Fibroblast of lung (primary cell): ENCODE data around the gene TRMT11. TPM values are rescaled to one million over a fixed set of nuclear protein-coding genes. Genes with fewer than 3 reads are reported as not detected.
A peak's percentile ranks its signal among the peaks of the same experiment; 100 is the strongest.

Experiments used
- DNase-seq, 2 donors: peaks; one replicate each; pipeline versions ENCODE4 v3.0.0 to v3.0.0-alpha.2; 2010; ENCODE audit warnings: low read depth in 2 of 2
- H2AFZ ChIP-seq: 2 replicates; pipeline ENCODE4 v1.5.1; 2012; ENCODE audit warnings: low read length, control low read depth, inconsistent platforms
- H3K27ac ChIP-seq: 2 replicates; pipeline ENCODE4 v1.5.1; 2011; ENCODE audit warnings: low read length, control low read depth; ENCODE audit not compliant: insufficient read depth
- H3K27me3 ChIP-seq: 2 replicates; pipeline ENCODE4 v1.5.1; 2011; ENCODE audit warnings: mild to moderate bottlenecking, low read length; ENCODE audit not compliant: control insufficient read depth, insufficient read depth
- H3K36me3 ChIP-seq: 2 replicates; pipeline ENCODE4 v1.5.1; 2011; ENCODE audit warnings: low read length; ENCODE audit not compliant: control insufficient read depth, insufficient read depth
- H3K4me1 ChIP-seq: 2 replicates; pipeline ENCODE4 v1.5.1; 2011; ENCODE audit warnings: low read length; ENCODE audit not compliant: control insufficient read depth, insufficient read depth; ENCODE audit errors: extremely low read depth
- H3K4me2 ChIP-seq: 2 replicates; pipeline ENCODE4 v1.5.1; 2011; ENCODE audit warnings: low read length, control low read depth; ENCODE audit not compliant: insufficient read depth; ENCODE audit errors: extremely low read depth
- H3K4me3 ChIP-seq, 4 experiments: fragments of 200-600 bp in 1 of 4; sonication (generic) in 1 of 4; replicated peaks in 1 of 4; 2 replicates each; pipeline ENCODE4 v1.5.1; 2011 to 2016; ENCODE audit warnings: low read length in 4 of 4, low read depth in 3 of 4, mild to moderate bottlenecking in 3 of 4, control low read depth in 2 of 4, inconsistent platforms in 1 of 4, mixed read lengths in 1 of 4; ENCODE audit not compliant: insufficient read depth in 1 of 4; ENCODE audit errors: control extremely low read depth in 1 of 4
- H3K79me2 ChIP-seq: 2 replicates; pipeline ENCODE4 v1.5.1; 2012; ENCODE audit warnings: mild to moderate bottlenecking, low read length, inconsistent platforms; ENCODE audit not compliant: control insufficient read depth, insufficient read depth
- H3K9ac ChIP-seq: 2 replicates; pipeline ENCODE4 v1.5.1; 2011; ENCODE audit warnings: mild to moderate bottlenecking, low read length, control low read depth; ENCODE audit not compliant: insufficient read depth
- H3K9me3 ChIP-seq: 2 replicates; pipeline ENCODE4 v1.5.1; 2012; ENCODE audit warnings: low read depth, low read length; ENCODE audit not compliant: control insufficient read depth, insufficient read depth
- H4K20me1 ChIP-seq: 2 replicates; pipeline ENCODE4 v1.5.1; 2011; ENCODE audit warnings: low read length; ENCODE audit not compliant: control insufficient read depth, insufficient read depth; ENCODE audit errors: extremely low read depth
- EZH2 ChIP-seq: IDR thresholded peaks from 2 replicates; pipeline ENCODE4 v1.5.1; 2012; ENCODE audit warnings: low read length, control low read depth, mild to moderate bottlenecking; ENCODE audit errors: missing control alignments
- polyA plus RNA-seq, 2 donors: library from polyadenylated mRNA; depleted of rRNA in 1 of 2; stranded (reverse) in 1 of 2; unstranded in 1 of 2; fragments of >200 nt; gene quantifications; 2 replicates each; pipeline ENCODE4 v1.2.1, GENCODE V29; 2011 to 2012; ENCODE audit warnings: missing spikeins in 1 of 2
- total RNA-seq: library from RNA; depleted of rRNA; stranded (reverse); fragments of >200 nt; gene quantifications from 2 replicates; pipeline ENCODE4 v1.2.1, GENCODE V29; 2014
- TF ChIP-seq, protein P1 (sequence below), 2 donors: IDR thresholded peaks in 1 of 2; conservative IDR thresholded peaks in 1 of 2; 1 replicate in 1 of 2; 2 replicates in 1 of 2; pipeline ENCODE4 v1.5.1; 2011 to 2012; ENCODE audit warnings: low read length in 2 of 2, control low read depth in 1 of 2, inconsistent platforms in 1 of 2, low read depth in 1 of 2, mild to moderate bottlenecking in 1 of 2

The TRMT11 gene
- total and polyA plus RNA-seq, 2 donors (not counting 1 experiment from before 2014, with no cell fraction given): 22.1 to 23.5 TPM

DNA sequence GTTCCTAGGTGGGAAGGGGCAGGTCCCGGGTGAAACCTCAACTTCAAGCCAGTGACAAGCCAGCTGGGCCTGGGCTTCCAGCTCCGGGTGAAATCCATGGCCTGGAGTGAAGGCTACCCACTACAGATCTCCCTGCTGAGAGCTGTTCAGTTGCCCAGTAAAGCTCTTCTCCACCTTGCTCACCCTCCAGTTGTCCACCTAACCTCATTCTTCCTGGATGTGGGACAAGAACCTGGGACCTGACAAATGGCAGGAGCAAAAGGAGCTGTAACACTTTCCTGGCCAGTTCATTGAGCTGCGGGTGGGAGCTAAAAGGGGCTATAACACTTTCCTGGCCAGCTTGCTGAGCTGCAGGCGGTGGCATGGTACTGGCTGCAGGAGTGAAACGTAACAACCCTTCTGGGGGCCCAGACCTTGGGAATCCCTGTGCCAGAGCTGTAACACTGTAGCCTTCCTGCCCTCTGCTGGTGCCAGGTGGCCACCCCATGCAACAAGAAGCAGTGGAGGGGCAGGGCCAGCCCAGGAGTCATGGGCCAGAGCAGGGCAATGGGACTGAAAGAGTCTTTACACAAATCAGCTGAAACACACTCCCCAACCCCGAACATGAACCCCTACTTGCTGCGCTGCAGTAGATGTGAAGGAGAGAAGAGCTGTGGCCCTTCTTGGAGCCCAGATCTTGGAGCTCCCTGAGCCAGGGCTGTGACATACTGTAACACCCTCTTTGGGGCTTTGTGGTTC lies 33.4 kb upstream of the TRMT11 start:
- no peak overlapping the region for H3K9ac ChIP-seq
- peaks cover 3% of the 10 kb centered on the region for H3K79me2 ChIP-seq
- peak in 1 of 2 donors; percentile 14 for DNase-seq
- no peak overlapping the region for H2AFZ ChIP-seq
- no peak overlapping the region for H3K27ac ChIP-seq
- no peaks in the 10 kb centered on the region for H3K36me3 ChIP-seq
- no peaks in the 10 kb centered on the region for H4K20me1 ChIP-seq
- H3K4me1 ChIP-seq: no peaks in the 10 kb centered on the region
- H3K27me3 ChIP-seq: no peaks in the 10 kb centered on the region
- no peak overlapping the region for H3K4me3 ChIP-seq
- TF ChIP-seq, protein P1, sequence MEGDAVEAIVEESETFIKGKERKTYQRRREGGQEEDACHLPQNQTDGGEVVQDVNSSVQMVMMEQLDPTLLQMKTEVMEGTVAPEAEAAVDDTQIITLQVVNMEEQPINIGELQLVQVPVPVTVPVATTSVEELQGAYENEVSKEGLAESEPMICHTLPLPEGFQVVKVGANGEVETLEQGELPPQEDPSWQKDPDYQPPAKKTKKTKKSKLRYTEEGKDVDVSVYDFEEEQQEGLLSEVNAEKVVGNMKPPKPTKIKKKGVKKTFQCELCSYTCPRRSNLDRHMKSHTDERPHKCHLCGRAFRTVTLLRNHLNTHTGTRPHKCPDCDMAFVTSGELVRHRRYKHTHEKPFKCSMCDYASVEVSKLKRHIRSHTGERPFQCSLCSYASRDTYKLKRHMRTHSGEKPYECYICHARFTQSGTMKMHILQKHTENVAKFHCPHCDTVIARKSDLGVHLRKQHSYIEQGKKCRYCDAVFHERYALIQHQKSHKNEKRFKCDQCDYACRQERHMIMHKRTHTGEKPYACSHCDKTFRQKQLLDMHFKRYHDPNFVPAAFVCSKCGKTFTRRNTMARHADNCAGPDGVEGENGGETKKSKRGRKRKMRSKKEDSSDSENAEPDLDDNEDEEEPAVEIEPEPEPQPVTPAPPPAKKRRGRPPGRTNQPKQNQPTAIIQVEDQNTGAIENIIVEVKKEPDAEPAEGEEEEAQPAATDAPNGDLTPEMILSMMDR (conservative IDR thresholded peaks at IDR 0.05 in 1 of 2, IDR thresholded peaks at IDR 0.05 in 1 of 2; ENCODE audit: low read depth in 1 of 2, low read length in 2 of 2): peak in 1 of 2 donors; percentile 38
- no peak for TF ChIP-seq EZH2
- no peak overlapping the region for H3K4me2 ChIP-seq
- H3K9me3 ChIP-seq: no peaks in the 10 kb centered on the region

DNA sequence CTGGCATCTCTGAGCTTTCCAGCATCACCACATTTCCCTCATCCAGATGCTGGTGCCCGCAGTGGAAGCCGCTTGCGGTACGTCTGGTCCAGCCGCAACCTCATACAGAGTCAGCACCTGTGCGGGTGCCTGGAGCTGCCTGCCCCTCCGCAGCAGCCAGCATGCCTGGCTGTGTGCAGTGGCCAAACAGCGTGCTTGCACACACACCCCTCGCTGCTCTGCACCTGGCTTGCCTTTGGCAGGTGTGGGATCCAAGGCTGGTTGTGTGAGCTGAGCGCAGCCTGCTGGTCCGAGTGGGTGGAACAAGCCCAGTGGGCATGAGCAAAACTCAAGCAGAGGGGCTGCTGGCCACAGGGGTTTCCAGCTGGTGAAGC lies 32.9 kb upstream of the TRMT11 start:
- DNase-seq: no peak
- H3K27me3 ChIP-seq: no peaks in the 10 kb centered on the region
- H3K4me2 ChIP-seq: no peak overlapping the region
- H3K79me2 ChIP-seq: peaks cover 3% of the 10 kb centered on the region
- no peaks in the 10 kb centered on the region for H3K36me3 ChIP-seq
- H3K9me3 ChIP-seq: no peaks in the 10 kb centered on the region
- H3K27ac ChIP-seq: no peak overlapping the region
- TF ChIP-seq, protein P1 (conservative IDR thresholded peaks at IDR 0.05 in 1 of 2, IDR thresholded peaks at IDR 0.05 in 1 of 2; ENCODE audit: low read depth in 1 of 2, low read length in 2 of 2): no peak
- no peak for TF ChIP-seq EZH2
- H3K4me3 ChIP-seq: no peak overlapping the region
- H4K20me1 ChIP-seq: no peaks in the 10 kb centered on the region
- no peaks in the 10 kb centered on the region for H3K4me1 ChIP-seq
- H2AFZ ChIP-seq: no peak overlapping the region
- no peak overlapping the region for H3K9ac ChIP-seq

DNA sequence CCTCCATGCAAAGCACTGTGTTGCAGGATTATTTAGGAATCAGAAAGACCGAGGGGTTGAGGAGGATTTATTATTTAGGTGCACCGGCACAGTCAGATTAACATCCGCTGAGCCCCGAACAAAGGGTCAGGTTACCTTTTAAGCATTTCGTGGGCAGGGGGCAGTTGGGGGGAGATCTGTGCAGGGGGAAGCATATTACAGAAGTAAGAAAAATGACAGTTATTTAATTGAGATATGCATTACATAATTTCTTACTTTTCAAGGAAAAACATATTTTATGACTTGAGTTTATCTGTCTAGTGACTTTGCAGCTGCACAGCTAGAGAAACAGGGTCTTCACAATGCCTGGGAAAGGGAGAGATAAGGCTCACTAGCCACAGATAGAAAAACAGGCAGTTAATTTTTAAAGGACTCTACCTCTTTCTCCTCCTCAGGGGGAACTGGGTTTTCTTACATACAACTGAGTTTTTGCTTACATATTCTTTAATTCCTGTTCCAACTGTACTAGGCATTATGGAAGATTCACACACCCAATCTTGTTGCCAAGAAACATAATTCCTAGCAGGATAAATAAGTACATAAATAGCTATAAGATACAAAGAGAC lies 31.5 kb upstream of the TRMT11 start:
- H3K79me2 ChIP-seq: peaks cover 3% of the 10 kb centered on the region

More for the DNA sequence above, 31.5 kb upstream of the TRMT11 start:
- no peak for TF ChIP-seq EZH2
- TF ChIP-seq, protein P1 (conservative IDR thresholded peaks at IDR 0.05 in 1 of 2, IDR thresholded peaks at IDR 0.05 in 1 of 2; ENCODE audit: low read depth in 1 of 2, low read length in 2 of 2): no peak
- Histone ChIP-seq H2AFZ (no peak overlapping the region), H3K36me3 (no peaks in the 10 kb centered on the region), H3K4me2 (no peak overlapping the region), H3K4me3 (no peak overlapping the region), H4K20me1 (no peaks in the 10 kb centered on the region), H3K9ac (no peak overlapping the region), H3K4me1 (no peaks in the 10 kb centered on the region), H3K27me3 (no peaks in the 10 kb centered on the region), H3K9me3 (no peaks in the 10 kb centered on the region), H3K27ac (no peak overlapping the region)
- DNase-seq: no peak
